HPDE6-E6E7 (cell line): ENCODE results near the gene C20orf173.
A peak's percentile ranks its signal among the peaks of the same experiment; 100 is the strongest.
"Not testable (repeated sequence)": the region's sequence is repeated elsewhere in the genome, so short reads cannot be mapped to it uniquely, and the experiment has no call there.

Experiments used
- DNase-seq: peaks from one replicate; pipeline ENCODE4 v3.0.0; 2011; ENCODE audit warnings: missing footprints; ENCODE audit errors: extremely low spot score

The C20orf173 gene, protein sequence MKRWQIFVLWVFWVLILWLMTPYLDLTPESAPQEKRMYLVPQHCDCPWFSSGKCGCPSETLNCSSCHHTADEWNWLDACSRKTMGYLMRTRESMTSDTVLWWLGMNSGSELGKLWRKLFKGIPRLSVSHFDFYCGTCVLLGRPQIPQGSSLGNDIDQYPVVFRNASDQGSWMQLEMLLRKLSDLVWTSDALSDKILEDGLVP

DNA sequence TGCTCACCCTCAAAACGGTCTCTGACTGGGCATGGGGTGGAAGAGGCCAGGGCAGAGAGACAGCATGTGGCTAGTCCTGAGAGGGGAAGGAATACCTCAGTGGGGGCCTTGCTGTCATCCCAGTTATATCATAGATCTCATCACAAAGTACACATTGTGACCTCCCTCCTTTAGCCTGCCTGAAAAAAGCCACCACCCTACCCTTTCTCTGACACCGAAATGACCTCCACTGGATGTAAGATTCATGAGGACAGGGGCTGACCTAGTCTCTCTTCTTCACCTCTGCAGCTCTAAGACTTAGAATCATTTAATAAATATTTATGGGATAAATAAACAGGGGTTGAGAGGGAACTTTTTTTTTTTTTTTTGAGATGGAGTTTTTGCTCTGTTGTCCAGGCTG lies at the start of gene C20orf173:
TSS of gene C20orf173 (minus strand) at position 101 of the 400 bp plus-strand sequence. CDS start 279 bp downstream, outside the sequence.
- DNase-seq = no peak

DNA sequence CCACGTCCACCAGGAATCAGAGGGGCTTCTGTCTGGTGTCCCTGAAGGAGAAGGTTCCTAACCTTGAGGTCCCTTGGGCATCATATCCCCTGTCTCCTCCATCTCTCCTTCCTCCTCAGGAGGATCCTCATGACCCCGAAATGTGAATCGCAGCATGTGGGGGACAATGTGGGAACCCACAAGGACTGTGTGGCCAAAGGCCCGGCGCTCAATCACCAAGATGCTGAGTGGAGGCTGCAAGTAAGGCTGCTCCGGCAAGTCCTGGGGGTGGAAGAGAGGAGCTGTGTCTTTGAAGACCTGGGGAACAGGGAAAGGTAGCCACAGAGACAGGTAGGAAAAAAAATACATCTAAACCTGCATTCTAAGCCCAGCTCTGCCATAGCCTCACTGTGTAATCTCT lies 49.7 kb upstream of the C20orf173 start:
- no peak for DNase-seq

DNA sequence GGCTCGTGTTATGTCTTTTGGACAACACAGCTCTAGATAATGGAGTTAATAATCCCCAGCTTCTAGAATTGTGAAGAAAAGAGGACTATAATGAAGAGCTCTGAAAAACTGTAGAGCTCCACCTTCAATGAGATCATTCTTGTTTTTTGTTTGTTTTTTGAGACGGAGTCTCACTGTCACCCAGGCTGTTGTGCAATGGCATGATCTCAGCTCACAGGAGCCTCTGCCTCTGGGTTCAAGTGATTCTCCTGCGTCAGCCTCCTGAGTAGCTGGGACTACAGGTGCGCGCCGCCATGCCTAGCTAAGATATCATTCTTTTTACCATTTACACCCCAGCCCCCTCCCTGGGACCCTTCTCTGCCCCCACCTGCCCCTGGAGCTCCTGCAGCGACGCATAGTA lies 49.0 kb upstream of the C20orf173 start:
- DNase-seq = no peak

DNA sequence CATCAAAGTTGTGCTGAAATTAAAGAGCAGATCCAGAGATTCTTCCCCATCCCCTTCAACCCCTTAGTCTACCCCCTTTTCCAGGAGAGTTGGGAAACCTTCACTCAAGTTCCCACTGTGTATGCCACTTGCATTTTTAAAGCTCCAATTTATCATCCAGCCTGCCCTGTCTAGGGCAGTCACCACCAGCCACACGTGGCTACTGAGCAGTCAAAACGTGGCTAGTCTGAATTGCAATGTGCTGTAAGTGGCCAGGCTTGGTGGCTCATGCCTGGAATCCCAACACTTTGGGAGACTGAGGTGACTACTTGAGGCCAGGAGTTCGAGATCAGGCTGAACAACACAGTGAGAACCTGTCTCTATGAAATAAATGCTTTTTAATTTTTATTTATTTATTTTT lies 47.4 kb upstream of the C20orf173 start:
- DNase-seq = no peak

DNA sequence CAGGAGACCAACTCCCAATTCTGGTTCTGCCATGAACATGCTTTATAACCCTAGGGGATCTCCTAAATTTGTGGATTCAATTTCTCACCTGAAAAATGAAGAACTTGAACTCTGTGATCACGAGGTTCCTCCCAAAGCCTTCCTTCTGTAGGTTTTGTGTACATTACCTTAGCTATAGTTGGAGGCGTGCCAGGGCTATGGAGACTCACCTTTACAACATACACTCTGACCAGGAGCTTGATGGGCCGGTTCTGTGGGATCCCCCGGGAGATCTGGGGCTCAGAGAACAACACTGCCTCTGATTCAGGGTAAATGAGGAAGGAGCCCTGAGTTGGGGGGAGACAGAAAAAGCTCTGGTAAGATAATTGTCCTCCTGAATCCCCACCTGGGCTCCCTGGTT lies 46.5 kb upstream of the C20orf173 start:
- DNase-seq = peak; percentile 55

DNA sequence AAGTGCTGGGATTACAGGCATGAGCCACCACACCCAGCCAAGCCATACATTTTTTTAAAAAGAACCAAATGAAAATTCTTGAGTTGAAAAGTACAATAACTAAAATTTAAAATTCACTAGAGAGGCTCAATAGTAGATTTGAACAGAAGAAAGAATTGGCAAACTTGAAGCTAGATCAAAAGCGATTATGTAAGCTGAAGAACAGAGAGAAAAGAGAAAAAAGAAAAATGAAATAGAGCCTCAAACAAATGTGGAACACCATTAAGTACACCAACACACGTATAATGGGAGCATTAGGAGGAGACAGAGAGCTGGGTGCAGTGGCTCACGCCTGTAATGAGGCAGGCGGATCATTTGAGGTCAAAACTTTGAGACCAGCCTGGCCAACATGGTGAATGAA lies 43.4 kb upstream of the C20orf173 start:
- DNase-seq = no peak

DNA sequence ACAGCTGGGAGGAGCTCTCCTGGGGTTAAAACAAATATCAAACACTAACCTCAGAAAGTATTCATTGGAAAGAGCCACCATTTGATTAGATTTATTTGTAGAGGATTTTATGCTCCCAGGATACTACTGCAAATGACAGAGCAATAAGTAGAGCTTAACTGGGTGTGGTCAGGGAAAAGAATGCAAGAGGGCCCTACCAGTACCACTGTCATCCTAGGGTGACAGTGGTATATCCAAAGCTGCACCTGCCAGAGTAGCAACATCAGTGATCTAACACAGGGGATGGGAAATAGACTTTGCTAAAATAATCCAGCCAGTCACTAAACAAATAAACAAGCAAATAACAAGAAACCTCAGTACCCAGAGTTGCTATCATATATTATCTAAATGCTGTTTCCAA lies 42.1 kb upstream of the C20orf173 start:
- DNase-seq = no peak

DNA sequence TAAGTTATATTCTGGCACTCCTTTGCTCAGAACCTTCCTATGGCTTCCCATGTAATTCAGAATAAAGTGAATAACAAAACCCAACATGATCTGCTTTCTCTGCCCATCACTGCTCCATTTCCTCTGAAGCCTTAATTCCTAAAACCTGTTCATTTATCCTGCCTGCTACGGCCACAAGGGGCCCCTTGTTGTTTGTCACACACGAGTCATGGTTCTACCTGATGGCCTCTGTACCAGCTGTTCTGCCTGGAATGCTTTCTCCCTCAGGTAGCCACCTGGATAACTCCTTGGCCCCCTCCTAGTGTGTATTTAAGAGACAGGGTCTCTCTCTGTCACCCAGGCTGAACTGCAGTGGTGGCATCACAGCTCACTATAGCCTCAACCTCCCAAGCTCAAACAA lies 39.2 kb upstream of the C20orf173 start:
- DNase-seq = peak; percentile 58

DNA sequence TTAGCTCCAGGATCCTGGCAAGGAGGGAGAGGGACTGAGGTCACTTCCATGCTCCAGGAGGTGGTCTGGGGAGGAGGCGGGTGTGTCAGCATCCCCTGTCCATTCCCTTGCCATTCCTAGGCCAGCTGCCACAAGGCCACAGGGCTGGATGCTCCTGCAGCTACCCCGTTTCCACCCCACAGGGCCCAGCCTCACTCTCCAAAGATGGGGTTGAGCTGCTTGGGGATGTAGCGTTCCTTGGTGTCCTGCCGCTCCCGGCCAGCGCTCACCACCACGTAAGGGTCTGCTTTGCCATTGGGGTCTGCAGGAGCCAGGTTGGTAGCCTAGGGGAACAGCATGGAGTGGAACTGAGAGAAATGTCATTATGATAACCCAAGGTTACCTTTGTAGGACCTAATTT lies 35.5 kb upstream of the C20orf173 start:
- no peak for DNase-seq

DNA sequence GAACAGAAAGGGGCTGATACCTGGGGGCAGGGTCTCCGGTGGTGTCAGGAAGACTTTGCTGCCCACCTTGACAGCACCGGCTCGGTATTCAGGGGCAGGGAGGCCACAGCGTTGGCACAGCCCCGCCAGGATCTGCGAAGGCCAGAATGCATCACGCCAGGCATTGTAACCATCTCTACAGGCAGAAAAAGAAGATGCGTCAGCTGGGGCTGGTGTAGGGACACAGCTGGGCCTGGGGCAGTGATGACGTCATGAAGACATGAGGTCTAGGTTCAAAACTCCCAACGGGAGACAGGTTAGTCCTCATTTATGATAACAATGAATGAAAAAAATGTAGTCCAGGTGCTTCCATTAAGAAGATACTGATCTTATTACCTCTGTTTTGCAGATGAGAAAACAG lies 34.4 kb upstream of the C20orf173 start:
- no peak for DNase-seq

DNA sequence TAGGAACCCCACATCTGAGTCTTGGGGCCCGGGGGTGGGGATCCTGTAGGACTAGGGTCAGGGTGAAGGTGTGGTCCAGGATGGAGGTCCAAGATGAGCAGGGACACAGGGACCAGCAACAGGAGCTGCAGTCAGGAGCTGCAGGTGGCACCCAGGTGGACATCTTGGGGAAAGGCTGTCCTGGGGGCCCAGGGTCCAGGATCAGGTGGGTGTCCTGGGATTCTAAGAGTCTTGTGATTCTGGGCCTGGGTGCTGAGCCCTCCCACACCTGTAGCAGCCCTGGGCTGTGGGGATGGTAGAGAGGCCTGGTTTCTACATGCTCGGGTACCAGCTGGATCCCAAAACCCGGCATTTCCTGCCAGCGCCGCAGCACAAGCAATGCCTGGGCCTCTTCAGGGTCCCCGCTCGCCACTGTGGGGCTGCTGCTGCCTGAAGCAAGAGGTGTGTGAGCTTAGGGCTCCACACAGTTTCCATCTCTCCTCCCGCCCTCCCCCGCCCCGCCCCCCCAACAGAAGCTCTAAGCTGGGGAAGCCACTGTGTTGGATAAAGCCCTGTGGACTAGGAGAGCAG lies 33.2 kb upstream of the C20orf173 start:
- no peak for DNase-seq

DNA sequence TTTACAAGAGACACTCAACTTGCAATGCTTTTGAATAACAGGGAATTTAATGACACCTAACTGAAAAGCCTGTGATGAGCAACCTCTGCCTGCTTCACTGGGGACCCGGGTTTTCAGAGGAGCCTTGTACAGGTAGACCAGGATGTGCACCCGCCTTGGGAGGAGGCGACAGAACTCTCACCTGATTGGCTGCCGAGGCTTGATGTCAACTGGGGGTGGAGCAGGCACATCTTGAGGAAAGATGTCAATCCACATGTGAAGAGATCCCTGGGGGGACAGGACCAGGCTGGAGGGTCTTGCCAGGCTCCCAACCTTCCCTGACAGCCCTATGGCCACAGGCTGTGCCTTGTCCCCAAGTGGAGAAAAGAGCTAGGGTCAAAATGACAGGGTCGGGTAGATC lies 32.2 kb upstream of the C20orf173 start:
- peak; percentile 66 for DNase-seq

DNA sequence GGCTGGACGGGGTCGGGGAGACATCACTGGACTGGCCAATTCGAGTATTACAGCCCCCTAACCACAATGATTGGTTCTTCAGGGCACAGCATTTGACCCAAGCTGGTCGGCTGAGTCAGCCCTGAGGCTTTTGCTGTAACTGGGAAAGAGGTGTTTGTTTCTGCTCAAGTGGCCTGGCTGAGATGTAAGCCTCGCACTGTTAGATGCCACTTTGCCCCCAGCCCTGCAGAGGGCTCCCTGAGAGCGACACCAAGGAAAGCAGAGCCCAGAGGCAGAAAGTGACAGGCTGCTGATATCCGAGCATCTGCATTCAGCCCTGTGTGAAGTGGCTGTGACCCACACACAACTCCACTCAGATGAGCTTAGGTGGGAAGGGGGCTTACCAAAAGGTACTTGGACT lies 31.8 kb upstream of the C20orf173 start:
- DNase-seq = peak; percentile 66

DNA sequence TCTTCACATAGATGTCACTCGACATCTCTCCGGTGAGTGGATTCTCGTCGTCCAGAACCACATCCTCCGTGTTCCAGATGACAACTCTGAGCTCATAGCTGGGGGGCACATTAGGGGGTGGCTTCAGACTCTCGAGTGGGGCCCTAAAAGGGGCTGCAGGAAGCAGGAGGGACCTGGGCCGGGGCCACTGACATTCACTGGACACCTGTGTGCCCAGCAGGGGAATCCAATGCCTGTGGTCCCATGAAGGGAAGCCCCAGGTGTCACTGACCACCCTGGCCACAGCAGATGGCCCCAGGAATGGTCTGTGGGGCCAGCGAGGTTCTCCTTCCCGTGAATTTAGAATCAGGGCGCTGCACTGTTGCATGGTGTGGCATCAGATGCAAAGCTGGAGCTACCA lies 31.1 kb upstream of the C20orf173 start:
- no peak for DNase-seq

DNA sequence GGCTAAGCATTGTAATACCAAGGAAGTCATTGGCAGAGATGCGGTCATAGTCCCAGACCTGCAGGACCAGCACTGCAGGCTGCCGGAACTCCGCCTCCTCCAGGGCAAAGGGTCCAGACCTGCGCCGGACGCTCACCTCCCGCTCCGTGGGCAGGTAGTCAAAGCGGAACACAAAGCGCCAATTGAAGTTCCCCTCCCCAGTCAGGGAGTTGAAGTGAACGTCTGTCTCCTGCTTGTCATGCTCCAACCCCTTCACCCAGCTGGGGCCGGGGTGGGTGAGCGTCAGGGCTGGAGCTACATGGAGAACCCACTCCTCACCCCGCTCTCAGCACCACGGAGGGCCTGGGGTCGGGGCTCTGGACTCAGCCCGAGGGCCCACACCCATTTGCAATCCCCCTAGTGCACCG lies 30.7 kb upstream of the C20orf173 start:
- DNase-seq = no peak

DNA sequence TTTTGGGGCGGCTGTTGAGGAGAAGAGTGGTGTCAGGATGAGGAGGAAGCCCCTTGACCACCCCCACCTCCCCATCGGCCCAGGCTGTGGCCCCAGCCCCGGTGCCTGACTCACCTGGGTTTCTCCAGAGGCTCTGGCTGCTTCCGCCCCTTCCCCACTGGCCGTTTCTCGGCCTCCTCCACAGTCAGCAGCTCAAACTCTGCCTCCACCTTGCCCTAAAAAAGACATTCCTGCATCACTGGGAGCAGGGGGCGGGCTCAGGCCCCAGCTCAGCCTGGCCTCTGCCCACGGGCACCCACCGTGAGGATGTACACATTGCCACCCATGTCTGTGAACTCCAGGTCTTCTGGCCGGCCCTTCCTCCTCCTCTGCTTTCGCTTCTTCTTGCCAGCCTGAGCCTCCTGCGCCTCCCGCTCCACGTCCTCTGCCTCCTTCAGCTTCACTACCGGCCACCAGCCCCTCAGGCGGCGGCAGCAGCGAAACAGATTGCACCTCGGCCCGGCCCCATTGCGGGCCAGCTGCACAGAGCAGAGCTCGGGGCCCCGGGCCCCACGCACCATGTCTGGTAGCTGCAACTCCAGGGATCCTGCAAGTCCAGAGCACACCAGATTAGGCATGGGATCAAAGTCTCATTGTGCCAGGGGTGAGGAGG lies 29.7 kb upstream of the C20orf173 start:
- no peak for DNase-seq

DNA sequence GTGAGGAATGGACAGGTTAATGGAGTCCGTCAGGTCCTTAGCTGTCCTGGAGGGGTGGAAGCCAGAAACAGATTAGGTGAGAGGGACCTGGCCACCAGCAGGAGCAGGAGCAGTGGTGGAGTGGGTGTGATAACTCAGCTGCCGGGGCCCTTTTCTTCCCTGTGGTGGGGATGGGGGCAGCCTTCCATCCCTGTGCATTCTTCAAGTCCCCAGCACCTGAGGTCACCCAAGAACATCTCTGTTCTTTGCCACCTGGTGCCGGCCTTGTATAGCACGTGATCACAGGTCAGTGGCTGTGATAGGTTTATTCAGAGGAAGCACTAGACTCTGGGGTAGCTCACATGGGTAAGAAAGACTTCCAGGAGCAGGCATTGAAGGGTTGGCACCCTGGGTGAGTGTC lies 29.0 kb upstream of the C20orf173 start:
- no peak for DNase-seq

DNA sequence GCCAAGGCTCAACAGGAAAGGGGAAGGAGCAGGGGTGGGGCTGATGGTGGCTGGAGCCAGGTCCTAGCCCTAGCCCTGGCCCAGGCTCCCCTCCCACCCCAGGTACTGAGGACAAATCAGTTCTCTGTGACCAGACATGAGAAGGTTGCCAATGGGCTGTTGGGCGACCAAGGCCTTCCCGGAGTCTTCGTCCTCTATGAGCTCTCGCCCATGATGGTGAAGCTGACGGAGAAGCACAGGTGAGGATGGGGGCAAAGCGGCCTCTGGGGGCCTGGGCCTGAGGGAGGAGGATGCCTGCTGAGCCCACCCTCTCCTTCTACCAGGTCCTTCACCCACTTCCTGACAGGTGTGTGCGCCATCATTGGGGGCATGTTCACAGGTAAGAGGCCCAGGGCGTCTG lies 27.4 kb upstream of the C20orf173 start:
- no peak for DNase-seq

DNA sequence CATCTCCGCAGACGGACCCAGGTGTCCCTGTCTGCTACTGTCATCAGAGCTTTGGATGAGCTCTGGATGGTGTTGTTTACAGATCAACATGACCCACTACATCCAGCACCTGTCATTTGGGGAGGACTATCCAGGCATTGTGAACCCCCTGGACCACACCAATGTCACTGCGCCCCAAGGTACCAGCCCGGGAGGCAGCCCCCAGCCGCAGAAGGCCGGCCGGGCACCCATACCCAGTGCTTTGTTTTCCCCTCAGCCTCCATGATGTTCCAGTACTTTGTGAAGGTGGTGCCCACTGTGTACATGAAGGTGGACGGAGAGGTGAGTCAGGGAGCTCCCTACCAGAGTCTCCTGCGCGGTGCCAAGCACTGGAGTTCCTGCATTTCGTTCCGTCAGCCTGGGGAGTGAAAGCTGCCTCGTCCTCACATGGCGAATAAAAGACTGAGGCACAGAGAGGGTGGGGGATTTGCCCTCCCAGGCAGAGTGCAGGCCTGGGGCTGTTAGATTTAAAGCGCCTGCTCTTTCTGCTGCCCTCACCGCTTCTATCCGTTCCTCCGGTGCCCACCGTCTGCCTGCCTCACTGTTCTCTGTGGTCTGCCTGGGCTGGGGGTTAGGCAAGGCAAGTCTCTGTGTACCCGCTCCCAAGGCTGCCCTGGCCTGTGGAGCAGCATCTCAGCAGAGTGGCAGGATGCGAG lies 26.6 kb upstream of the C20orf173 start:
- no peak for DNase-seq

DNA sequence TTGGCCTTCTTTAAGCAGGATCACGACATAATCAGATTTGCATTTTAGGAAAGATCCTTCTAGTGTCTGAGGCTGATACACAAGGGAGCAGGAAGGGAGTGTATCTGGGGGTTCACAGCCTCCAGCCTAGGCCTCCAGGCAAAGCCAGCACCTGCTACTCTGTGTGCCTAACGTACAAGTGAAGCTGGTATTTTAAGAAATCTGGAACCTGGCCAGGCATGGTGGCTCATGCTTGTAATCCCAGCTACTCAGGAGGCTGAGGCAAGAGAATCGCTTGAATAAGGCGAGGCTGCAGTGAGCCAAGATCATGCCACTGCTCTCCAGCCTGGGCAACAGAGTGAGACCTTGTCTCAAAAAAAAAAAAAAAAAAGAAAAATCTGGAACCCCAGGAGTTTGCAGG lies 26.0 kb upstream of the C20orf173 start:
- not testable (repeated sequence) for DNase-seq

DNA sequence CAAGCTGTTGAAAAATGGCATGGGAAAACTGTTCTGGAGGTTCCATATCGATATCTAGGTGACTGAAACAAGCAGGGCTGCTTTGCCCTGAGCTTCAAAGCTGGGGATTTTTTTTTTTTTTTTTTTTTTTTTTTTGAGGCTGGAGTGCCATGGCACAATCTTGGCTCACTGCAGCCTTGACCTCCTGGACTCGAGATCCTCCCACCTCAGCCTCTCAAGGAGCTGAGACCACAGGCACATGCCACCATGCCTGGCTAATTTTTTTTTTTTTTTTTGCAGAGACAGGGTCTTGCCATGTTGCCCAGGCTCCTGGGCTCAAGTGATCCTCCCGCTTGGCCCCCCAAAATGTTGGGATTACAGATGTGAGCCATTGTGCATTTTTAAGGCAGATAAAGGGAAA lies 23.5 kb upstream of the C20orf173 start:
- no peak for DNase-seq

DNA sequence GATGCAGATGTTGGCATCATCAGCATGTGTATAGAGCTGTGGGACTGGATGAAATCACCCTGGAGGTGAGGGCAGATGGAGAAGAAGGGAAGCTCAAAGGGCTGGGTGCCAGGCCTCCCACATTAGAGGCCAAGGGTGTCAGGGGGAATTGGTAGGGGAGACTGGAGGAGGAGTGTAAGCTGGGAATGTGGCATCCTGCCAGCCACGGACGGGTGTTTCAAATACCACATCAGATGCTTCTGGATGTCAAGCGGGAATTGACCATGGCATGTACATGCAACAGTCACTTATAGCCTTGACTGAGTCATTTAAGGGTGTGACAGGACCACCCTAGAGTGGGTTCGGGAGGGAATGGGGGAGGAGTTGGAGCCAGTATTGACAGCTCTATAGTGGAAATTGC lies 22.1 kb upstream of the C20orf173 start:
- no peak for DNase-seq

DNA sequence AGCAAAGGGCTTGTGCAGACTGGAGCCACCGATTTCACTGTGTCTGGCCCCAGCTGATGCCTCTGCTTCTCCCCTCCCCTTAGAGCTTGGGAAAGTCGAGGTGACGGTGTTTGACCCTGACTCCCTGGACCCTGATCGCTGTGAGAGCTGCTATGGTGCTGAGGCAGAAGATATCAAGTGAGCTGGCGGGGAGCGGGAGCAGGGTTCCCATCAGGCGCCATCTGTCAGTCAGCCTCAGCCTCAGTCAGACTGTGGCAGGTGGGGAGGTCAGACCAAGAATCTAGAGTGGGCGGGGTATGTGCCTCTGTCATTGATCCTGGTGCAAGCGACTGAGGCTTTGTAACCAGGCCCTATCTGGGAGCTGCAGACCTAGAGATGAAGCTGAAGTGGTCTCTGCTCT lies 17.9 kb upstream of the C20orf173 start:
- DNase-seq = no peak
